Effector CD8-positive, alpha-beta T cell (primary cell): ENCODE data around the gene SDS.

Experiments used
- DNase-seq: peaks from one replicate; lab custom pipeline; 2025; lab: John Stamatoyannopoulos, UW

Gene SDS

DNA sequence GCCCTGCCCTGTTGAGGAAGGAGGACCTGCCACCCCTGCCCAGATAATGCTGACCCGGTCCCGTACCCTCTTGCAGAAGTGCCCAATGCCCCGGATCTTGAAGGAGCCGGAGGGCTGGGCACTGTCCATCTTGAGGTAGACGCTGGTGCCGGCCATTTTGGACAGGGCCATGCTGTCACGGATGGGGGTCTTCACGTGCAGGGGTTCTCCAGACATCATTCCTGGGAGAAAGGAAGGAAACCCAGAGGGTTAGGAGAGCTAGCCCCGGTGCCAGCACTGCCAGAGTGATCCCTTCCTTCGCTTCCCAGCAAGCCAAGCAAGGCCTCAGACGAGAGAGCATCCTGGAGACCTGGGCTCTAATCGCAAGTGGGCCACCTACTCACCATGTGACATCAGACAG is 4.2 kb downstream of the SDS start:
- DNase-seq: no peak

DNA sequence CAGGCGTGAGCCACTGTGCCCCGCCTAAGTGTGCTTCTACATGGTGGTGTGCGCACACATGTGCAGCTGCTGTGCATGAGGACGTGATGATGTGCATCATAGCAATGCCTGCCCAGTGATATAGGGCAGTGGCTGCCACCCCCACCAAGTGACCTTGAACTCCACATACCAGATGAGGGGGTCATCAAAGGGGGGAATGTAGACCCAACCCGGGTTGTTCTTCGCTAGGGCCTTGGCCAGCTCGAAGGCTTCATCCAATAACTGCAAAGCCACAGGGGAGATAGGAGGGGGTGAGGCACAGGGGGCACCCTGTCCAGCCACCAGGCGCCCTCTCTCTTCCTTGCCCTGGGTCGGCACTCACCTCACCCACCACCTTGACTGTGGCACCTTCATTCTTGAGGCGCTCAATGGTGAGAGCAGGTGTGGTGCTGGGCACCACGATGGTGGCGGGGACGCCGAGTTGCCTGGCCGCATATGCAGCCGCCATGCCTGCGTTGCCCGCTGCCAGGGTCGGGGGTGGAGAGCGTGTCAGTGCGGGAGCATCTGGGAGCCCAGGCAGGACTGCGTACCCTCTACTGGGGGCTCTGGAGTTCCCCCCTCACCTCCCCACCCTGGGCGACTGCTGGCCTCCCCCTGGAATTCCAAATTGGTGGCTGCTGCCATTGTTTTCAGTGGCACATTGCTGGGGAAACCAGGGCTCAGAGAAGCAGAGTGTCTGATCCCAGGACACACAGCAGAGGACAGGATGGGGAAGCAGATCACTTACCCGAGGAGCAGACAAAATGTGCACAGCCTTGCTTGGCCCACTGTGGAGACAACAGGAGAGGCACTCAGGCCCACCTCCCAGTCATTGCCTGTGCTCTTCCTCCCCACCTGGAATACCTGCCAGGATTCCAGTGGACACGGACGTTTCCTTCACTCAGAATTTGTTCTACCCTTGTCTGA is 5.1 kb downstream of the SDS start:
- DNase-seq: no peak

DNA sequence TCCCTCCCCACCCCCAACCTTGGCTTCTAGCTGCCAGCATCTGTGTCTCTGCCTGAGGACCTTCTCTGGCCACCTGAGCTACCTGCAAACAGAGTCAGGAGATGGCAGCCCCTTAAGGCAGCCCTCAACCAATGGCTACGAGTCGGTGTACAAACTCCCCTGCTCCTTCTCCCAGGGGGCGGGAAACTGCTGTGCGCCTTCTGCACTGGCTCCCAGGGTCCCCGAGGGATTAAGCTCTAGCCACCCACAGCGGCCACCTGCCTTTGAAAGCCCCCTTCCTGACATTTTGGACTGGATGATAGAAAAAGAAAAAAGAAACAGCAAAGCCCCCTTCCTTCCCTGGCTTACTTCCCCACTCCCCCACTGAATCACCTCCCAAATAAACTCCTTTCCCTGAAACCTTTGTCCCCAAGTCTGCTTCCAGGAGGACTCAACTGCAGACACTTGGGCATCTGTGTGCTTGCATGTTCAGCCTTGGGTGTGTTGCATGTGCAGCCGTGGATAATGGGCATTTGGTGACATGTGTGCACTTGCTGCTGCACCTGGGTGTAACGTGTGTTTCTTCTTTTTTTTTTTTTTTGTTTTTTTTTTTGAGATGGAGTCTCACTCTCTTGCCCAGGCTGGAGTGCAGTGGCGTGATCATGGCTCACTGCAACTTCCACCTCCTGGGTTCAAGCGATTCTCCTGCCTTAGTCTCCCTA is 6.0 kb downstream of the SDS start:
- no peak for DNase-seq

DNA sequence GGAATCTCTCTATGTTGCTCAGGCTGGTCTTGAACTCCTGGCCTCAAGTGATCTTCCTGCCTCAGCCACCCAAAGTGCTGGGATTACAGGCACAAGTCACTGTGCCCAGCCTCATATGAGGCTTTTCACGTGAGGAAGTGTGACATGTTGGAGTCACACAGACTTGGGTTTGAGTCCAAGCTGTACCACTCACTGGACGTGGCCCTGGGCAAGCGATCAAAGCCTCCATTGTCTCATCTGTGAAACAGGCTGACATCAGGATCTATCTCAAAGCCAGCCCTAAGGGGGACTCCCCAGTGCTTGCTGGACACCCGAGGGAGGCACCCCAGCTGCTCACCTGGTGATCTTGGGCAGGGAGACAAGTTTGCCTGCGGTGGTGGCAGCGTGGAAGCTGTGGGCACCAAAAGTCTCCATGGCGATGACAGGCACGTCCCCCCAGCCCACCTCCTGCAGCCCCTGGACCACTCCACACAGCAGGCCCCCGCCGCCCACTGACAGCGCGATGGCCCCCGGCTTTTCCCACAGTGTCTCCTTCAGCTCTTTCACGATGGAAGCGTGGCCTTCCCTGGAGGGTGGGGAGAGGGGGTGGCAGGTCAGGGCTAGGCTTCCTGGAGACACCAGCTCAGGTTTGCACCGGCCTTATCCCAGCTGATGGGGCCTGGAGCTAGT is 6.7 kb downstream of the SDS start:
- no peak for DNase-seq

DNA sequence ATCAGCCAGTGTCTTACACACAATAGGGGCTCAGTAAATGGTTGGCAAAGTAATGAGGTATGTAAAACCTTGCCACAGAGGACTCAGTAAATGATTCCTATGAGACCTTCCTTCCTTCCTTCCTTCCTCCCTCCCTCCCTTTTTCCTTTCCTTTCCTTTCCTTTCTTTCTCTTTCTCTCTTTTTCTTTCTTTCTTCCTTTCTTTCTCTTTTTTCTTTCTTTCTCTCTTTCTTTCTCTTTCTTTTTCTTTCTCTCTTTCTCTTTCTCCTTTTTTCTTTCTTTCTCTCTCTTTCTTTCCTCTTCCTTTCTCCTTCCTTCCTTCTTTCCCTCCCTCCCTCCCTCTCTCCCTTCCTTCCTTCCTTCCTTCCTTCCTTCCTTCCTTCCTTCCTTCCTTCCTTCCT is 7.5 kb downstream of the SDS start:
- no peak for DNase-seq

DNA sequence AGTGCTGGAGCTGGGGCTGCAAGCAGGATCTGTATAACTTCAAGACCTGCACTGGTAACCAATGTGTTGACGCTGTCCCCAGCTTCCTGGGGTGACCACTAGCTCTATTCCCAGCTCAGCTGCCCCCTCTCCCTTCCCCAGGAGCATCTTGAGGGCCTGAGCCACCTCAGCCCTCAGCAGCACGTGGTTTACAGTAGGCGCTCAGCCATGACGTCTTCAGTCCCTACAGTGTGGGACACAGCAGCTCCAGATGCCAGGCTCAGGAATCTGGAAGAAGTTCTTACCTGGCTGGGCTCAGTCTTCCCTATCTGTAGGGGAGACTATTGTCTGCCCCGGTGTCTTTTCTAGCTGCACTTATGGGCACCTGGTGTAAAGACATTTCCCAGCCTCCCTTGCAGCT is 8.6 kb downstream of the SDS start:
- no peak for DNase-seq

DNA sequence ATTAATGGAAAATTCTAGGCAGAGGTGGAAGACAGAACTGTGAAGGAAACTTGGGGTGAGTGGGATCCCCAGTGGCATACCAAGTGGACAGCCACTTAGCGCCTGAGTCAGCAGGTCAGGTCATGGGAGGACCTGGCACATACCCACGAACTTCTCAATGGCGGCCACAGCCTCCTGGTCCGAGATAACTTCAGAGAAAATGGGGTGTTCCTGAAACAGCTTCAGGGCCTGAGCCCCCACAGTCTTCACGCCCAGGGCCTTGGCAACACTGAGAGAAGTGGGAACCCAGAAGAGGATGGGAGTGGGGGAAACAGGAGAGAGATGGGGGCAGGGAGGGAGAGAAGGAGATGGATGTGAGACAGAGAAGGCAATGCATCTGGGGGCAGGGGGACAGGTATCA is 9.9 kb downstream of the SDS start:
- DNase-seq: no peak

DNA sequence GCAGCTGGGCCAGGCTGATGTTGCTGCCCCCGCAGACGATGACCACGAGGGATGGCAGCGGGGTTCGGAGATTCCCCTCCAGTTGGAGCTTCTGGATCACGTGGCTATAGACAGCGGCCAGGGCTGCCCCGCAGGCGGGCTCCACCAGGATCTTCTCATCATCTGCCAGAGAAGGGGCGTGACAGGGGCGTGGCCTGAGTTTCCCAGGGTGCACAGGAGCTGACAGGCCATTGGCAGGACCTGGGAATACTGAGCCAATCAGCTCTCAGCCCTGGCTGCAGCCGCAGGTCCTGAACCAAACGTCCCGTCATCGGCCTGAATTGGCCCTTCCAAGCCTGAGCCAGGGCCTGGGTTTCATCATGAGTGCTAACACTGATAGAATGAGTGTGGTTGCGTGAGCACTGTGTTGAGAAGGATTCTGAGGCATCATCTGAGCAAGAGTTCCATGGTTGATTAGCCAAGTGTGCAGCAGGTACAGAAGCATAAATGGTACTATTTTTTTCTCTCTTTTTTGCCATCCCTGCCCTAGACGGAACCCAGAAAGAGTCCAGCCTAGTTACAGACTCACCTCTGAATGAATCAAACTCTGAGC is 10.6 kb downstream of the SDS start:
- no peak for DNase-seq

DNA sequence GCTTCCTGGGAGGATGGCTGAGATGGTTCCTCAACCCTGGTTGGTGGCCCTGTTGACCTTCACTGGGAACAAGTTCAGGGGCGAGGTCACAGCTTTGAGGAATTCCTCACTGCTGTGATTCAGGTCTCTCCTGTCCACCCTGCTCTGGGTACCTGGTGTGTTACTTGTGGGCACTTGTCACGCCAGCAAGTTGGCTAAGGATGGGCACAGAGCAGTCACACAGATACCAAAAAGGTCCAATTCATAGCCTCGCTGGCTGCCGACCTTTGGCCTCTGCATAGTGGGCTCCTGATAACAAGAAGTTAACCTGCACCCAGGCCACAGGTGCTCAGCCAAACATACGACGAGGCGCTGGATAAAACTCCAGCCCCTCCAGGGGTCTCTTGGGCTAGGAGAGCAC is 11.2 kb downstream of the SDS start:
- DNase-seq: no peak

DNA sequence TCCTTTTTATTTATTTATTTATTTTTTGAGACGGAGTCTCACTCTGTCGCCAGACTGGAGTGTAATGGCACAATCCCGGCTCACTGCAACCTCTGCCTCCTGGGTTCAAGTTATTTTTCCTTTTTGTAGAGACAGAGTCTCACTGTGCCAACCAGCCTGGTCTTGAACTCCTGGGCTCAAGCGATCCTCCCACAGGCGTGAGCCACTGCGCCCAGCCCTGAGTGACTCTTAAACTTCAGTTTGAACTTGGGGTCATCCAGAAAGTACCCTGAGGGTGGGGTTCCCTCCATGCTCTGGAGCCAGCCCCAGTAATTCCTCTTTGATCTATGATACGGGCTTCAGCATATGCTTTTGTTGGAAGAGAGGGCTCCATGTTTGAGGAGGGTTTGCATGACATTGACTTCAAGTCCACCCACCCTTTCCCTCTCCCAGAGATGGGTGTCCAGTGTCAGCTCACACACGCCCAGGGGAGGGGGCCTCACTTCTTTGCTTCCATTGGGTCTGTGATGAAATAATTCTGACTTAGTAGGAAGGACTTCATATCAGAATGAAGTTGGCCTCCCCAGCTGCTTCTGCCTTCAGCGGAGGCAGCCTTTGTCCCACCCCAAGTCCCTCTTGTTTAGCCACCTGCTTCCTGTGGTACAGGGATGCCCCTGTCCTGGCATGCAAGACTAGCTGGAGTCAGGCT is 11.9 kb downstream of the SDS start:
- no peak for DNase-seq

DNA sequence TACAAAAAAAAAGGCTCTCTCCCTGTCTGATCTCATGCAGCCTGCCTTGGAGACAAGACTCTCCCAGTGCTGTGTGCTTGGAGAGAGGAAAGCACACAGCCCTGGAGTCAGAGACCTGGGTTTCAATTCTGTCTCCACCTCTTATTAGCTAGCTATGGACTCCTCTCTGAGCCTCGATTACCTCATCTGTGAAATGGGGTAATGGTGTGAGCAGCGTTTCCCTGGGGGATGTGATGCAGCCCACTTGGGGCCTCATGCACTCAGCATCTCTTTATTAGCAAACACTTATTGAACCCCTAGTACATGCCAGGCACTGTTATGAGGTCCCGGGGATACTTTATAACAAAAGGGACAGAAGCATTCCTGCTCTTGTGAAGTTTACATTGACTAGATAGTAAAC is 12.5 kb downstream of the SDS start:
- DNase-seq: no peak

DNA sequence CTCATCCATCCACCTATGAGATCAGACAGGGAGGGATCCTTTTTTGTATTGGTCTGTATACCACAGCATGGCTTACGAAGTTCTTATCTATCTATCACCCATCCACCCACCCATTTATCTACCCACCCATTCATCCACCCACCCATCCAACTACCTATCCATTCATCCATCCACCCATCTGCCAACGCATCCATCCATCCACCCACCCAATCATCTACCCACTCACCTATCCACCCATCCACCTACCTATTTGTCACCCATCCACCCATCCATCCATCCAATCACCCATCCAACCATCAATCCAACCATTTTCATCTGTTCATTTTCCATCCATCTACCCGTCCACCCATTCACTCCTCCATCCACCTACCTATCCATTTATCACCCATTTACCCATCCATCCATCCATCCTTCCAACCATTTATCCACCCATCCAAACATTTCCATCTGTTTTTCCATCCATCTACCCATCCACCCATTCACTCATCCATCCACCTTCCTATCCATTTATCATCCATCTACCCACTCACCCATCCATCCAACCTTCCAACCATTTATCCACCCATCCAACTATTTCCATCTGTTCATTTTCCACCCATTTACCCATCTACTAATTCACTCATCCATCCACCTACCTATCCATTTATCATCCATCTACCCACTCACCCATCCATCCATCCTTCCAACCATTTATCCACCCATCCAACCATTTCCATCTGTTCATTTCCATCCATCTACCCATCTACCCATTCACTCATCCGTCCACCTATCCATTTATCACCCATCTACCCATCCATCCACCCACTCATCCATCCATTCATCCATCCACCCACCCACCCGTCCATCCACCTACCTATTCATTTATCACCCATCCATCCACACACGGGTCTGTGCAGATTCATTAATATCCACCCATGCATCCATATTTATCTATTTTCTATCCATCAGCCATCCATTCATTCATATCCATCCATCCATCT is 13.3 kb downstream of the SDS start:
- DNase-seq: no peak

DNA sequence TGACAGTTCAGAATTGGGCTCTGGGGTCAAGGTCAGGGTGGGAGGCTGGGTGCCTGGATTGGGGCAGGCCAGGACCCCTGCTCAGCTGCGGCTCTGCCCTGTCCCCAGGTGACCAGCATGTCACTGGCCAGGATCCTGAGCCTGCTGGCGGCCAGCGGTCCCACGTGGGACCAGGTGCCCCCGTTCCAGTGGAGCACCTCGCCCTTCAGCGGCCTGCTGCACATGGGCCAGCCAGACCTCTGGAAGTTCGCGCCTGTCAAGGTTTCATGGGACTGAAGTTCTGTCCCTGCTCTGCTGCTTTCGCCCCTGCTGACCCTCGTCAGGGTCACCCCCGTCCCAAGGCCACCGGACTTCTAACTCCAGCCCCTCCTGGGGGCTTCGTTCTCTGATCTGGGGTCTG is 15.3 kb downstream of the SDS start:
- DNase-seq: no peak

DNA sequence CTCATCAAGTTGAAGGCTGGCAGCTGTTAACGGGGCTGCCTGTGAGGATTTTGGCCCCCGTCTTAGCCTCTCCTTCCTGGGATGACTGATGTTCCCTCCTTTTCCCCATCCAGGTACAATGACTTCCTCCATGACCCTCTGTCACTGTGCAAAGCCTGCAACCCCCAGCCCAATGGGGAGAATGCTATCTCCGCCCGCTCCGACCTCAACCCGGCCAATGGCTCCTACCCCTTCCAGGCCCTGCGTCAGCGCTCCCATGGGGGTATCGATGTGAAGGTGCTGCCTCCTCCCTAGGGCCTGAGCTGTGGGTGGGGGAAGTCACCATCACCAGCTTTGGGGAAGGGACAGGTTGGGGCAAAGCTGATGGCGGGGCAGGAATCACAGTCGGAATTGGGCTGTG is 16.1 kb downstream of the SDS start:
- no peak for DNase-seq

DNA sequence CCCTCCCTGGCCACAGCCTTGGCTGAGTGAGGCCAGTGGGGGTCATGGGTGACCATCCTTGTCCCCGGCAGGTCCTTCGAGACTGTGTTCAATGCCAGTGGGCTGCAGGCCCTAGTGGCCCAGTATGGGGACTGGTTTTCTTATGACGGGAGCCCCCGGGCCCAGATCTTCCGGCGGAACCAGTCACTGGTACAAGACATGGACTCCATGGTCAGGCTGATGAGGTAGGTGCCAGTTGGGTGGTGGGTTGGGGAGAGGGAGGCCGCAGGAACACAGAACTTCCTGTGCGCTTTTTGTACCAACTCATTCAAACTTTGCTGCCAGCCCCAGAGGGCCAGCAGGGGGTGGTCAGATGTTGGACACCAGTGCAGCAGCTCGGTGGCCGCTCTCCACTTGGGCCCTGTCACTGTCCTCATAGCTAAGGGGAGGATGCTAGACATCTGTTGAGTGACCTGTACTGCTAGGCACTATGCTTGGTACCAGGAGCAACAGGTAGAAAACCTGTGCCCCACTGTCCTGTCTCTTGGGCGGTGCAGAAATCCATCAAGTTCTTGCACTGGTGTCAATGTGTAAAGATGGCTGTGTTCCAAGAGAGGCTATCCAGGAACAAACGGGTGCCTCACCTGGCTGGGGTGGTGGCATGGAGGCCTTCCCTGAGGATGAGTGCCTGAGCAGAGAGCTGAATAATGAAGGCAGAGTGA is 16.7 kb downstream of the SDS start:
- DNase-seq: no peak

DNA sequence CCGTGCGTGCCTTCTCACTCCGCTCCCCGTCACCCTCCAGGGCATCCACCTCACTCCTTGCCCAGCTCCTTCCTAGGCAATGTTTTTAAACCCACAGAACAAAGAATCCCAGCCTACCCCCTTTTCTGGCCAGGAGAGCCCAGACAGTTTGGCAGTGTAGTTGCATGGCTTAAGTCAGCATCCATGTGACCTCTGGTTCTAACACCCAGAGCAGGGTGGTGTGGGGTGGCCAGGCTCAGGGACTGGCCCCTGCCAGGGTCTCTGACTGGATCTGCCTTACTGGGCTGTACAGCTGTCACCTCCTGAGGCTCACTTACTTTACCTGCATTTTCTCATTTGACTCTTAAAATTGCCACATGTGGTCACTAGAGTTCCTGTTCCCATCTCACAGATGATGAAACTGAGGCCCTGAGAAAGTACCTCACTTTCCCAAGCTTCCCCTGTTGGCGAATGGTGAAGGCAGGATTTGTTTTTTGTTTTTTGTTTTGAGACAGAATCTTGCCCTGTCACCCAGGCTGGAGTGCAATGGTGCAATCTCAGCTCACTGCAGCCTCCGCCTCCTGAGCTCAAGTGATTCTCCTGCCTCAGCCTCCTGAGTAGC is 18.3 kb downstream of the SDS start:
- DNase-seq: no peak

DNA sequence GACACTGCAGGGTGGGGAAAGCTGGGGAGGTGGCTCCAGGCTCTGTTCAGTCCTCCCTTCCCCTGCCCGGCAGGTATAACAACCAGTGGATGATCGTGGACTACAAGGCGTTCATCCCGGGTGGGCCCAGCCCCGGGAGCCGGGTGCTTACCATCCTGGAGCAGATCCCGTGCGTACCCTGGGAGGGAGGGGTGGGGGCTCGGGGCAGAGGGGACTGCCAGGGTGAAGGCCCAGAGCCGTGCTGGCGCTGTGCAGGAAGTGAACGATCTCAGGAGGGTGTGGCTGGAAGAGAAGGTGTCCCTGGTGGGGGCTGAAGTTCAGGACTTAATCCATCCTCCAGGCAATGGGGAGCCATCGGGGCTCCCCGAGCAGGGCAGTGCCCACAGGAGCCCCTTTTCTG is 18.9 kb downstream of the SDS start:
- DNase-seq: no peak

DNA sequence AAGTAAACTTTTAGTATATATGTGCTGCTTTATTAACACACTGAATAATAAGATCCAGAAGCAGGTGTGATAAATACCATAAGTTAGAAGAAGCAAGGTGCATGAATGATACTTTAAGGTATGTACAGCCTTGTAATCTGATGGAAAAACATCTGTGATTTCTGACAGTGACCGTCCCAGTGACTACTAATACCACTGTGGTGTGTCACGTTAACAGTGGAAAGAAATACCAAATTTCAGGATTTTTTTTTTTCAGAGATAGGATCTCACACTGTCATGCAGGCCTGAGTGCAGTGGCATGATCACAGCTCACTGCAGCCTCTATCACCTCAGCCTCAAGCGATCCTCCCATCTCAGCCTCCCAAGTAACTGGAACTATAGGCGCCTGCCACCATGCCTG is 21.5 kb downstream of the SDS start:
- no peak for DNase-seq

DNA sequence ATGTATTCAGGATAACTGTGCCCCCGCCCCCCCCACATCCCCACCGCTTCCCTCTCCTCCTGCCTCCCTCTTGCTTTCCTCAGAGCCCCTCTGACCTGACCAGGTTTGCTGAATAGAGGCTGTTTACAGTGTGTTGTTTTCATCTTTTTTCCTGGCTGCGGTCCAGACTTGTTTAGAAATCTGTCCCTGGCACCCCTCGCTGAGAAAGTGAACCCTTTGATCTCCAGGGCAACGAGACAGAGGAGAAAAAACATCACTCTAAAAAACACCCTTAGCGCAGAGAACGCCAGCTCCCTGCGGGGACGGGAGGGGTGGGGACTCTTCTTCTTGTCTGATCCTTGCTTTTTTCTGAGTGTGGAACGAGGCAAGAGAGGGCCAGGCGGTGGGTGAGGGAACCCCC is 22.5 kb downstream of the SDS start:
- DNase-seq: no peak

DNA sequence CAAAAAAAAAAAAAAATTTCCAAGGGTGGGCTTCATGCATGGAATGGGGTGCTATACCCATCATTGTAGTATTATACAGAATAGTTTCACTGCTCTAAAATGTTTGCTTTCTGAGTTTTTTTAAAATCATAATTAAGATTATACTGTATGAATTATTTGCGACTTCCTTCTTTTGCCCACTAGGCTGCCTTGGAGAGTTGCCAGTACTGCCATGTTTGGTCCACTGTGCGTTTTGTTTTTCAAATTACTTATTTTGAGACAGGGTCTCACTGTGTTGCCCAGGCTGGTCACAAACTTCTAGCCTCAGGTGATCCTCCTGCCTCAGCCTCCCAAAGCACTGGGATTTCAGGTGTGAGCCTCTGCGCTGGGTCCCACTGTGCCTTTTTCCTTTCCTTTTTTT is 25.4 kb downstream of the SDS start:
- no peak for DNase-seq
